ENCODE results near the gene ARID1B. TPM values are rescaled to one million over a fixed set of nuclear protein-coding genes. Genes with fewer than 3 reads are reported as not detected.

The ARID1B gene
- total RNA-seq, 1 experiment from 2014 or later = 91.7 TPM

DNA sequence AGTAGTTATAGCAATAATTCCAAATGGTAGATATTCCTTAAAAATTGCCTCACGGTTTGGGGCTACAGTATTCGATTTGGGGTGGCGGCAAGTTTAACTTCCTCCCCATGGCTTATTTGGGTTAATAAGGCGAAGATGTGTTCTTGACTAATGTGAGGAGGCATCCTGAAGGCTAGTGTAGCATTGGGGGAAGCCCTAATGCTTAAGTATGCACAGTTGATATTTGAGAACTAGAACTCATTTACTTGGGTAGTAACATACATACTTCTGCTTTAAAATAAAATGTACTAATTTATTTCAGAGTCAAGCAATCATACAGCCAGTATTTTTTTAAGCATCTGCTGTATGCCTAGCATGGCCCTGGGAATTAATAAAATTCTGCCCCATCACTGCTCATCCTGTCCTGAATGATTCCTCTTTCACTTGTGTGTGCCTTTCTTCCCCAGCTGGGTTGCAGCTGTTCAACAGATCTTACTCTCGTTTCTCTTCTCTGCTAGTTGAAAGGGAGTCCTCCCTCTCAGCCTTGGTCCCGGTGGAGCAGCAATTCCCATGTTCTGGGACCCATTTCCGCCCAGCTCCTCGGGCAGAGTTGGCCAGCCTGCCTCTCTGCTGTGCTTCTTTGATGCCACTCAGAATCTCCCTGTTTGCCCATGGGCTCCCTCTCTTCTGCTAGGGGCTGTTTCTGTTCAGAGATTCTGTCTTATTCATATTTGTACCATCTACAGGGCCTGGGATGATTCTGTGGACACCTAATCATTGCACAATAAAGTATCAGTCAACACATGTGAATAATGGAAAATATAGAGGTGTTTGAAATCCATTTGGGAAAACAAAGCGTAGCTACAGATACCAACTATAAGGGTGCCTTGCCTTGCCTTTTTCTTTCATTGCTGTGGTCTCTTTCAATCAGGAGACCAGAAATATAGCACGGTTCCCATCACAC lies 104.8 kb downstream of the ARID1B start:
- Histone ChIP-seq H3K27ac (ENCODE audit: low read length) (no peak overlapping the region), H3K27me3 (ENCODE audit: control insufficient read depth, insufficient read depth, low read length) (no peaks in the 10 kb centered on the region), H3K9me3 (ENCODE audit: control insufficient read depth, insufficient read depth, low read depth, low read length) (no peaks in the 10 kb centered on the region), H3K4me1 (ENCODE audit: control insufficient read depth, insufficient read depth, low read length) (0 out of 2 replicates have a peak, but pooled peaks cover 13% of the 10 kb centered on the region), H3K36me3 (ENCODE audit: control insufficient read depth, insufficient read depth, low read length) (no peaks in the 10 kb centered on the region), H3K4me3 (ENCODE audit: low read depth in 2 of 2, low read length in 2 of 2) (no peak overlapping the region)
- BruUV-seq (replicated peaks) = no TSS peak
- ChIA-PET CTCF (no interaction called here), POLR2A (no interaction called here)
- DNase-seq (ENCODE audit: low read depth, low spot score) = no peak
- ATAC-seq = no peak; the same call in 1 of the 2 replicates
- TF ChIP-seq SIN3A (IDR thresholded peaks at IDR 0.05; ENCODE audit: borderline replicate concordance, insufficient read depth, low read depth, low read length) = no peak
- no peak for TF ChIP-seq TCF7L2 (IDR thresholded peaks at IDR 0.05; ENCODE audit: low read depth, low read length)
- TF ChIP-seq, protein P1, sequence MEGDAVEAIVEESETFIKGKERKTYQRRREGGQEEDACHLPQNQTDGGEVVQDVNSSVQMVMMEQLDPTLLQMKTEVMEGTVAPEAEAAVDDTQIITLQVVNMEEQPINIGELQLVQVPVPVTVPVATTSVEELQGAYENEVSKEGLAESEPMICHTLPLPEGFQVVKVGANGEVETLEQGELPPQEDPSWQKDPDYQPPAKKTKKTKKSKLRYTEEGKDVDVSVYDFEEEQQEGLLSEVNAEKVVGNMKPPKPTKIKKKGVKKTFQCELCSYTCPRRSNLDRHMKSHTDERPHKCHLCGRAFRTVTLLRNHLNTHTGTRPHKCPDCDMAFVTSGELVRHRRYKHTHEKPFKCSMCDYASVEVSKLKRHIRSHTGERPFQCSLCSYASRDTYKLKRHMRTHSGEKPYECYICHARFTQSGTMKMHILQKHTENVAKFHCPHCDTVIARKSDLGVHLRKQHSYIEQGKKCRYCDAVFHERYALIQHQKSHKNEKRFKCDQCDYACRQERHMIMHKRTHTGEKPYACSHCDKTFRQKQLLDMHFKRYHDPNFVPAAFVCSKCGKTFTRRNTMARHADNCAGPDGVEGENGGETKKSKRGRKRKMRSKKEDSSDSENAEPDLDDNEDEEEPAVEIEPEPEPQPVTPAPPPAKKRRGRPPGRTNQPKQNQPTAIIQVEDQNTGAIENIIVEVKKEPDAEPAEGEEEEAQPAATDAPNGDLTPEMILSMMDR (IDR thresholded peaks at IDR 0.05) = no peak
- no peak for TF ChIP-seq REST (IDR thresholded peaks at IDR 0.05; ENCODE audit: insufficient read depth in 1 of 2, low read depth in 2 of 2, low read length in 1 of 2)
- no peak for TF ChIP-seq POLR2AphosphoS5 (IDR thresholded peaks at IDR 0.05; ENCODE audit: low read depth, low read length)
- in situ Hi-C loops (cut with HindIII; ENCODE audit: low pct_unique_long_range_greater_than_20kb, low sequenced_read_pairs) (no loop called here), intact Hi-C loops (cut with micrococcal nuclease; ENCODE audit: unreplicated experiment) (no loop called here)

DNA sequence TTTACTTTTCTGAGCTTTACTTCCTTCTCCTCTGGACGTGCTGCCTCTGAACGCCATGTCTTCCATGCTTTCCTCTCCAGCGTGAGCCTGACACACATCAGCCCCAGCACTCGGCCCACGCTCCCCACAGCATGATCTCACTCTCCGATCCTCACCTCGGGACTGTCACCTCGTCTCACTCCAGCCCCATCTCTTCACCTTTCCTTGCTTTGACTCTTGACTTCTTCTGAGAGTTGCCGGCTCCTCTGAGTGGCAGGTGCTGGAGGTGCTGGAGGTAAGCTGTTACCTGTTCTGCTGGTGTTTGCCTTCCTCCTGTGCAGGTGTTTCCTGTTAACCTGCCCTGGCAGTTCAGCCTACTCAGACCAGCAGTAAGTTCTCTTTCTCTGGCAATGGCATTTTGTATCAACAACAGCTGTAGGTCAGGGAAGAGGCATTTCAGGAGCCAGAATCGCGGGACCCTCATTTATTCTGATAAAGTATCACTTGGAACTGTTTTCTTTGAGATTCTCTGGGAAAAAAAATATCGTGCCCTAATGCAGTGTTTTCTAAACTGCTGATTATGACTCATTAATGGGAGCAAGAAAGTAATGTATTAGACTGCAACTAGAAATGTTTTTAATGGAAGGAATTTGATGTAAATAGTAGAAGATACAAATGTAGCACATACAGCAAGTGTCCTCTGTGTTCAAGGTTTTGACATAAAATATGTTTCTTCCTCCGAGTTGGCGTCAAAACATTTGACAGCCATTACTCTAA lies 106.5 kb downstream of the ARID1B start:
- POLR2A ChIA-PET = interaction anchor here (0.6 kb wide), 1 partner anchor 51 kb away, joined by 3 read pairs; no protein-coding TSS in a partner anchor
- Histone ChIP-seq H3K4me1 (ENCODE audit: control insufficient read depth, insufficient read depth, low read length) (0 out of 2 replicates have a peak, but pooled peaks cover 13% of the 10 kb centered on the region), H3K4me3 (ENCODE audit: low read depth in 2 of 2, low read length in 2 of 2) (no peak overlapping the region), H3K27me3 (ENCODE audit: control insufficient read depth, insufficient read depth, low read length) (no peaks in the 10 kb centered on the region), H3K27ac (ENCODE audit: low read length) (no peak overlapping the region), H3K36me3 (ENCODE audit: control insufficient read depth, insufficient read depth, low read length) (no peaks in the 10 kb centered on the region), H3K9me3 (ENCODE audit: control insufficient read depth, insufficient read depth, low read depth, low read length) (no peaks in the 10 kb centered on the region)
- intact Hi-C loops (cut with micrococcal nuclease; ENCODE audit: unreplicated experiment) (no loop called here), in situ Hi-C loops (cut with HindIII; ENCODE audit: low pct_unique_long_range_greater_than_20kb, low sequenced_read_pairs) (no loop called here)
- CTCF ChIA-PET = interaction anchor here (0.6 kb wide), 1 partner anchor 319 kb away, joined by 3 read pairs; no protein-coding TSS in a partner anchor
- no TSS peak for BruUV-seq (replicated peaks)
- DNase-seq (ENCODE audit: low read depth, low spot score) = no peak
- TF ChIP-seq REST (IDR thresholded peaks at IDR 0.05; ENCODE audit: insufficient read depth in 1 of 2, low read depth in 2 of 2, low read length in 1 of 2) (no peak), POLR2AphosphoS5 (IDR thresholded peaks at IDR 0.05; ENCODE audit: low read depth, low read length) (no peak), TCF7L2 (IDR thresholded peaks at IDR 0.05; ENCODE audit: low read depth, low read length) (no peak), SIN3A (IDR thresholded peaks at IDR 0.05; ENCODE audit: borderline replicate concordance, insufficient read depth, low read depth, low read length) (no peak)
- TF ChIP-seq, protein P1 (IDR thresholded peaks at IDR 0.05) = no peak
- ATAC-seq = peak; percentile 34; the same call in 1 of the 2 replicates
